SH-SY5Y (cell line): ENCODE data around the gene C13orf46.

ENCODE experiments used
- GATA2 ChIP-seq: IDR thresholded peaks from 2 replicates; pipeline ENCODE4 v1.6.1; 2011; ENCODE audit warnings: mild to moderate bottlenecking, low read depth, low read length
- GATA3 ChIP-seq: IDR thresholded peaks from 2 replicates; pipeline ENCODE4 v1.6.1; 2011; ENCODE audit warnings: low read depth, mild to moderate bottlenecking, low read length, moderate library complexity

The C13orf46 gene

GRCh38 chr13:113929628-113930615 is 44.0 kb downstream of the C13orf46 start:
- TF ChIP-seq GATA3 (no peak), GATA2 (no peak)

GRCh38 chr13:113928685-113929627 is 44.9 kb downstream of the C13orf46 start:
- TF ChIP-seq GATA2 (no peak), GATA3 (no peak)

DNA sequence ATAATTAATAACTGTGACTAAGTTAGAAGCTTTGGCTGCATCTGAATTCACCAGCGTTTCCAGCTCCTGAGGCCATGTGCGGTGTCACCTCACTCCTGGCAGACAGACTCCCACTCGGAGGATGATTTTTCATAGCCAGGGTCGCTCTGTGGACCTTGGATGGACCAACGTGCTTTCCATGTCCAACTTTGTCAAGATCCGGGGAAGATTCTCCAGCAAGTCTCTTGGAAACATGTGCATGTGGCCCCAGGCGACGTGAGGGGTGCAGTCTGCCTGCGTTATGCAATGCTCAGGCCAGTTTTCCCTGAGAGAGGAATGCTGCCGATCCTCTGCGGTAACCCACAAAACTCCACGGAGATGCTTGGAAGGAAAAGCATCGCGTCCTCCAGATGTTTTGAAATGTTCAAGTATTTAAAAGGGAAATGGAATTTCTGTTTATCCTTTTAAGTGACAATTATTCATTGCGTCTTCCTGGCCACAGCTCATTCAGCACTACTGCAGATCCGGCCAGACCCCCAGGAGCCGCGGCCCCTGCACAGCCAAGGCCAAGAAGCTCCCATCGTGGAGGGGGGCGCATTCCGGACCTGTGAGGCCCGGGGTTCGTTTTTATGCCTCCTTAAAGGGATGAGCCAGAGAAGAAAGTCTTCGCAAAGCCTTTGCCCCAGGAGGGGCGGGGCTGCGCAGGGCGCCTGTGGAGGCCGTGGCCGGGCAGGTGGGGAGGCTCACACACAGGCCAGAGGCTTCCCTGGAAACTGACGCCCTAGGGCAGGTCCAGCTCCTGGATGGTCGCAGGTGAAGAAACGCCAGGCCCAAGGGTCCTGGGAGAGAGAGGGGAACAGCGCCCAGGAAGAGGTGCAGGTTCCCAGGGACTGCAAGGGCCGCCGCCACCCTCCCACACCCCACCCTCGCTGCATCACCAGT is 46.0 kb downstream of the C13orf46 start:
- TF ChIP-seq GATA2 (no peak), GATA3 (no peak)

DNA sequence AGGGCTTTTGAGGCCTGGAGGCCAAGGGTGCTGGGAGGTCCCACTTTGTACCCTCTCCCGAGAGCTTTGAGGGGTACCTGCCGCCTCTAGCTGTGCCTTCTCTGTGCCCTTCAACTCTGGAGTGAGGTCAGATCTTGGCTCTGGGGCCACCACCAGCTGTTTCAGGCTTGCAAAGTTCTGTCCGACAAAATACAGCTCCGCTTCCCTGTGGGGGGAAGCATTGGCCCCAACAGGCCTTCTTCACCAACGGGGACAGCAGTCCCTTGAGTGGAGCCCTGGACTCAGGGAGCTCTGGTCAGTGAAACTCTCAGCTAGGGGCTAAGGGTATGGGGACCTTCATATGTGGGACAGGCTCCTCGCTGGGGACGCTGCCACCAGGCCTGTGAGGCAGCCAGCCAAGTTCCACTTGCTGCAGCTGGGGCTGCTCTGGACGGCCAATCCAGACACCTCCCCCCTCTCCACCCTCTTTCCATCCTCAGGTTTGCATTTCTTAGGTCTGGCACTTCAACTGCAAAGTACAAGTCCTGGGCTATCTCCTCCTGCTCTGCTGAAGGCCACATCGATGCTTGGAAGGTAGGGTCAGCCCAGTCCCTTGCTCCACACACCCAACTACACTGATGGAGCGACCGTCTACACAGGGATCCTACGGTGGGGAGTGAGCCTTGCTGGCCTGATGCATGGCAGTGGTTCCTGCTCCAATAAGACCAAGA is 46.8 kb downstream of the C13orf46 start:
- TF ChIP-seq GATA2: no peak
- TF ChIP-seq GATA3: no peak

DNA sequence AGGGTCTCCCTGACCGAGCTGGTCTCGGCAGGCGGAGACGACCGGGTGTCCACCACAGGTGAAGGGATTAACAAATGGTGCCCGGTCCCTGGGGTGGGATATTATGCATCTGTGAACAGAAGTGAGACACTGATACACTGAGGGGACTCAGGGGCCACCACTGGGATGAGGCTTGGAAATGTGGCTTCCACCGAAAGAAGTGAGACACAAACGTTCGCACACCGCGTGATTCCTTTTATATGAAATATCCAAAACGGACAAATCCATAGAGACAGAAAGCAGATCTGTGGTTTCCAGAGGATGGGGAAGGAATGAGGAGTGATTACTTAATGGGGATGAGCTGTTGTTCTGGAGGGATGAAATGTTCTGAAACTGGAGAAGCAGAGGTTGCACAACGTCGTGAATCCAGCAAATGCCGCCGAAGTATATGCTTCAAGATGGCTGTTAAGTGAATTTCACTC is 47.5 kb downstream of the C13orf46 start:
- TF ChIP-seq GATA3 (no peak), GATA2 (no peak)

DNA sequence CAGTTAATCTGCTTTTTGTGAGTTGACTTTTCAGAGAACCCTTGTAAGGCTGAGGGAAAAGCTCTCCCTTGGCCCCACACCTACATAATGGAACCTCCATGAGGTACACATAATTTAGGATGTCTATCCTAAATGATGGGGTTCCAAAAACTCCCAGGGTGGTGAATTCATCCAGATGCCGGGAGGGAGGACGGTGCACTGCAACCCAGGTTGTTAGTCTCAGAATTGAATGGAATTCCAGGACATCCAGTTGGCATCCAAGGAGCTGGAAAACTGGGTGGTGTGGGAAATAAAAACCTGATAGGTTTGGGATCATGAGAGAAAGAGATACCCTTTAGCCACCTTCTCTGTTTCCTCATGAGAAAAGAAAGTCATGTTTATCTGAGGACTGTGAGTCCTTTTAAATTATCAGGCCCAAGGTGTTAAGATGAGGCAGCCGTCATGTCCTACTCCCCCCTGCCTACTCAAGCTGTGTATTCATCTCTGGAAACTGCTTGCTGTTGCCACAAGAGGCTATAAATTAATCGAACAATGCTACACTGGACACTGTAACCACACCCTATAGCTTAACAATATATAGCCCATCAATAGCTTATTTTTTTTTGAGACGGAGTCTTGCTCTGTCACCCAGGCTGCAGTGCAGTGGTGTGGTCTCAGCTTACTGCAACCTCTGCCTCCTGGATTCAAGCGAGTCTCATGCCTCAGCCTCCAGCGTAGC is 49.5 kb downstream of the C13orf46 start:
- TF ChIP-seq GATA2: no peak
- TF ChIP-seq GATA3: no peak

DNA sequence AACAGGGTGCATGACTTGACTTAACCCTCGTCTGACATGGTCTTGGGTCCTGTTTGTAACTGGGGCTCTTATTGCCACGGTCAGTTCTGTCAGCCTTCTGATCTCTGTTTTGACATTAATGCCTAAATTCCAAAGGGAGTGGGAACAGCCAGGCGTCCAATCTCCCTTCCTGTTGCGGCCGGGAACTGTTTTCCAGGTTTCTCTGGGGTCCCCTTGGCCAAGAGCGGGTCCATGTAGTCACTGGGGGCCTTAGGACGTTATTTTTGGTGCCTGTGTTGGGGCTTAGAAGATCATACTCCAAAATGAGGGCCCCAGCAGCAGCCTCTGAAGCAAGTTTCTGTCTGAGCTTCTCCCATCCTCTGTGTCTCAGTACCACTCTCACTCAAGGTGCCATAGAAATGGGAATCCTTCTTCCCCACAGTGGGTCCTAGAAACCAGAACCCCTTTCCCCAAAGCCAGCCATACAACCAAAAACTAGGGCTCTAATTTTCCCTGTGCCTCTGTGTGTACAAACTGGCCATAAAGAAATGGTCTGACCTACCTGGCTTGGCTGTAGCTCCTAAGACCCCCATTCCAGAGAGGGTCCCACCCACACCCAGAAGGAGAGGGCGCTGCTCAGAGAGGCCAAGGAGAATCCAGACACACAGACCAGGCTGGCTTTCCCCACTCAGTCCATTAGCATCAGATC is 50.4 kb downstream of the C13orf46 start:
- TF ChIP-seq GATA2 (no peak), GATA3 (no peak)

DNA sequence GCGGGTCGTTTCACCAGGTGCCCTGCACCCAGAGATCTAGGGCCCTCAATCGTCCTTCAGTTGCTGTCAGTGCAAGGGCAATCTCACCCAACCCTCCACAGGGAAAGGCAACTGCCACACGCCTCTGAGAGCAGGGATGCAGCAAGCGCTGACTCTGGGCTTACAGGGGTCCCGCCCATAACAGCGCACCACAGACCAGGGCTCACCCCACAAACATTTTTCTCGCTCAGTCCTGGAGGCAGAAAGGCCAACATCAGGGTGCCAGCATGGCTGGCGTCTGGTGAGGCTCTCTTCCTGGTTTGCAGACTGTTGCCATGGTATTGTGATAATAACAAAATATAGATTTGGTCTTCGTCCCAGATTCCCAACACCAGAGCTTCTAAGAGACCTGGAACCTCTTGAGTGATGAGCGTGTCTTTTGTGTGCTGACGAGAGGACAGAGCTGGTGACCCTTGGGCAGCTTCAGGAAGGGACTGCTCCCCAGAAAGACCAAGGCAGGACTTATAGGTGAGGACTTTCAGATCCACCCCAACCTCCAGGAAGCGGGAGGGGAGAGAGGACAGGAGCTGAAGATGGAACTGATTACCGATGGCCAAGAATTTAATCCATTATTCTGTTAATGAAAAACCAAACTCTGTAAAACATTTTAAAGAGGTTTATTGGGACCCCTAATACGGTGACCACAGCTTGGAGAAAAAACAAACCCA is 51.3 kb downstream of the C13orf46 start:
- no peak for TF ChIP-seq GATA3
- no peak for TF ChIP-seq GATA2

DNA sequence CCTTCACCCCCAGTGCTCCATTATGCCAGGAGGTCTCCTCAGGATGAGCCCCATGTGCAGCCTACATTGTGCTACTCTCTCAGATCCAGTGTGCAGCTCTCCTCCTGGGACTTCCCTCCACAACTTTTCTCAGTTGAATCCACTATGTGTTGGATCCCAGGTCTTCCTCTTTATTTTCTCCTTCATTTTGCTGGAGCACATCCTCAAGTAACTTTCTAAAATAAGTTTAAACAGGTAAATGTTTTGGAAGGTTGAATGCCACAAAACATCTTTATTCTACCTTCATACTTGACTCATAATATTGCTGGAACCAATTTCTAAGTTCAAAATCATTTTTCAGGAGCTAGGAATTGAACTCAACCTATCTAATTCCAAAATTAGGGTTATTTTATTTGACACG is 52.1 kb downstream of the C13orf46 start:
- no peak for TF ChIP-seq GATA3
- no peak for TF ChIP-seq GATA2

DNA sequence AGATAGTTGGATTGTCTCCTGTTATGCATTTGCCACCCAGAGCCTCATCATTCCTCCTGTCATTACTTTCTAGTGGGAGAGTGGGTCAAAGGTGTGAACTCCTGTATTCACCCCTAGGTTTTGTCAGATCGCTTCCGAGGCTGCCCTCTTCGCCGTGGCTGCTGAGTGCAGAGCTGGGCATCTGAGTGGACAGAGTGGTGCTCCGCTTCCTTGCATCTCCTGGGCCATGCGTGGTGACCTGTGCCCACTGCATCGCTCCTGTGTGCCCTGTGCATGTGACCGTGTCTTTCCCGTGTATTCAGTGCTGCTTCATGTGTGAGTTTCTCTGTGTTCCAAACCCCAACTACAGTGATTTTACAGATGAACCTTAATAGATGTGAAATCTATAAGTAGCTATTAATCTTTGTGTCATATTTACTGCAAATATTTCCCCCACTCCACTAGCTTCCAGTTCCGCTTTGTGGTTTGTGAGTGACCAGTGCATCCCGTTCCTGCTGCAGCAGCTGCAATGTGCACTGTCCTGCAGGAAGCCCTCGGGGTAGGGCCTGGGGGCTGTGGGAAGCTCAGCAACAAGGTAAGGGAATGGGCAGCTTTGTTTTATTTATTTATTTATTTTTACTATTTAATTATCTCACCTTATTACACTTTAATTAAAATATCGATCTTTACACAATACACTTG is 53.1 kb downstream of the C13orf46 start:
- no peak for TF ChIP-seq GATA2
- TF ChIP-seq GATA3: no peak
